Duodenal mucosa (tissue), 2 donors: ENCODE measurements around the gene CABLES2.

Experiments used
- H3K27ac ChIP-seq: one replicate; pipeline ENCODE4 v1.7.0; 2013; ENCODE audit warnings: low read depth, low read length
- H3K27me3 ChIP-seq, 2 donors: one replicate each; pipeline ENCODE4 v1.7.0; 2013; ENCODE audit warnings: low read length in 2 of 2, control low read depth in 1 of 2; ENCODE audit not compliant: insufficient read depth in 2 of 2, control insufficient read depth in 1 of 2
- H3K36me3 ChIP-seq, 2 donors: one replicate each; pipeline ENCODE4 v1.7.0; 2013; ENCODE audit warnings: low read length in 2 of 2, control low read depth in 1 of 2; ENCODE audit not compliant: insufficient read depth in 2 of 2, control insufficient read depth in 1 of 2
- H3K4me1 ChIP-seq, 2 donors: one replicate each; pipeline ENCODE4 v1.7.0; 2013; ENCODE audit warnings: low read length in 2 of 2, control low read depth in 1 of 2; ENCODE audit not compliant: insufficient read depth in 2 of 2, control insufficient read depth in 1 of 2
- H3K4me3 ChIP-seq, 2 donors: one replicate each; pipeline ENCODE4 v1.7.0; 2013; ENCODE audit warnings: low read length in 2 of 2, low read depth in 1 of 2
- H3K9ac ChIP-seq, 2 donors: one replicate each; pipeline ENCODE4 v1.7.0; 2013; ENCODE audit warnings: low read length in 2 of 2, low read depth in 1 of 2
- H3K9me3 ChIP-seq, 2 donors: one replicate each; pipeline ENCODE4 v1.7.0; 2013; ENCODE audit warnings: low read length in 2 of 2, control low read depth in 1 of 2; ENCODE audit not compliant: control insufficient read depth in 1 of 2

The CABLES2 gene

GRCh38 chr20:62370115-62370806, 36.8 kb downstream of the CABLES2 start:
- Histone ChIP-seq H3K4me1 (peaks cover 21 to 38% of the 10 kb centered on the region in 2 donors), H3K36me3 (no peaks in the 10 kb centered on the region), H3K27ac (peak overlapping the region; percentile 20), H3K27me3 (peaks cover 7 to 29% of the 10 kb centered on the region in 2 donors), H3K9ac (no peak overlapping the region), H3K9me3 (no peaks in the 10 kb centered on the region), H3K4me3 (no peak overlapping the region)

GRCh38 chr20:62369815-62370114, 37.3 kb downstream of the CABLES2 start:
- H3K4me3 ChIP-seq = no peak overlapping the region
- no peaks in the 10 kb centered on the region for H3K9me3 ChIP-seq
- no peak overlapping the region for H3K9ac ChIP-seq
- H3K36me3 ChIP-seq = no peaks in the 10 kb centered on the region
- peak overlapping the region; percentile 20 for H3K27ac ChIP-seq
- H3K27me3 ChIP-seq = peaks cover 7 to 31% of the 10 kb centered on the region in 2 donors
- H3K4me1 ChIP-seq = peaks cover 23 to 38% of the 10 kb centered on the region in 2 donors

- no peak overlapping the region for H3K4me3 ChIP-seq
- no peaks in the 10 kb centered on the region for H3K36me3 ChIP-seq
- H3K9ac ChIP-seq = no peak overlapping the region
- no peaks in the 10 kb centered on the region for H3K9me3 ChIP-seq
- peaks cover 7 to 34% of the 10 kb centered on the region in 2 donors for H3K27me3 ChIP-seq
- H3K4me1 ChIP-seq = peaks cover 27 to 35% of the 10 kb centered on the region in 2 donors
- peak overlapping the region; percentile 20 for H3K27ac ChIP-seq
Observed at GRCh38 chr20:62368976-62369814, 37.9 kb downstream of the CABLES2 start.

- H3K9ac ChIP-seq = no peak overlapping the region
- H3K36me3 ChIP-seq = no peaks in the 10 kb centered on the region
- peak overlapping the region; percentile 10 for H3K27ac ChIP-seq
- peak overlapping the region in 1 of 2 donors; percentile 24 for H3K4me3 ChIP-seq
- H3K27me3 ChIP-seq = peaks cover 7 to 31% of the 10 kb centered on the region in 2 donors
- H3K9me3 ChIP-seq = no peaks in the 10 kb centered on the region
- peaks cover 27 to 35% of the 10 kb centered on the region in 2 donors for H3K4me1 ChIP-seq
Observed at GRCh38 chr20:62368392-62368975, 38.6 kb downstream of the CABLES2 start.

- Histone ChIP-seq H3K27me3 (peaks cover 7 to 31% of the 10 kb centered on the region in 2 donors), H3K27ac (peak overlapping the region; percentile 10), H3K9me3 (no peaks in the 10 kb centered on the region)
Observed at GRCh38 chr20:62367633-62368391, 39.3 kb downstream of the CABLES2 start.

GRCh38 chr20:62367136-62367632, 39.9 kb downstream of the CABLES2 start, which contains the start of gene LAMA5:
LAMA5 (minus strand) TSS chr20:62367312; CDS start chr20:62367245, 67 bp downstream.
- H3K4me1 ChIP-seq = peaks cover 27 to 35% of the 10 kb centered on the region in 2 donors
- H3K4me3 ChIP-seq = peak within 1 kb of the TSS; percentile 58 to 60
- no peaks in the 10 kb centered on the region for H3K36me3 ChIP-seq

More at GRCh38 chr20:62367633-62368391, 39.3 kb downstream of the CABLES2 start:
- Histone ChIP-seq H3K36me3 (no peaks in the 10 kb centered on the region), H3K4me3 (peak overlapping the region; percentile 50 to 57), H3K4me1 (peaks cover 27 to 35% of the 10 kb centered on the region in 2 donors), H3K9ac (peak overlapping the region in 1 of 2 donors; percentile 25)

GRCh38 chr20:62366370-62367135, 40.5 kb downstream of the CABLES2 start:
- Histone ChIP-seq H3K9ac (peak overlapping the region; percentile 18 to 25), H3K27me3 (peaks cover 7 to 31% of the 10 kb centered on the region in 2 donors), H3K36me3 (no peaks in the 10 kb centered on the region), H3K4me1 (peaks cover 27 to 35% of the 10 kb centered on the region in 2 donors), H3K27ac (peak overlapping the region; percentile 32), H3K9me3 (no peaks in the 10 kb centered on the region), H3K4me3 (peak overlapping the region; percentile 58 to 60)

More at GRCh38 chr20:62367136-62367632, 39.9 kb downstream of the CABLES2 start, which contains the start of gene LAMA5:
- Histone ChIP-seq H3K9ac (peak within 1 kb of the TSS; percentile 25), H3K9me3 (no peaks in the 10 kb centered on the region), H3K27me3 (peaks cover 7 to 31% of the 10 kb centered on the region in 2 donors), H3K27ac (peak within 1 kb of the TSS; percentile 32)

GRCh38 chr20:62365814-62366369, 41.2 kb downstream of the CABLES2 start:
- peak overlapping the region; percentile 58 to 60 for H3K4me3 ChIP-seq
- no peaks in the 10 kb centered on the region for H3K9me3 ChIP-seq
- H3K27ac ChIP-seq = peak overlapping the region; percentile 32
- H3K27me3 ChIP-seq = peaks cover 7 to 28% of the 10 kb centered on the region in 2 donors
- H3K36me3 ChIP-seq = no peaks in the 10 kb centered on the region
- peak overlapping the region; percentile 18 to 25 for H3K9ac ChIP-seq
- H3K4me1 ChIP-seq = peaks cover 27 to 32% of the 10 kb centered on the region in 2 donors
